CD4-positive, CD25-positive, alpha-beta regulatory T cell (primary cell): ENCODE data around the gene ACAP1. TPM values are rescaled to one million over a fixed set of nuclear protein-coding genes. Genes with fewer than 3 reads are reported as not detected.
"Not testable (repeated sequence)": the region's sequence is repeated elsewhere in the genome, so short reads cannot be mapped to it uniquely, and the experiment has no call there.

Source experiments
- ATAC-seq, 2 donors: fragments of 150-1000 bp; cut with Tn5 transposase; one replicate each; pipeline ENCODE4 v1.10.0; 2021; ENCODE audit warnings: low read depth in 2 of 2, moderate number of reproducible peaks in 2 of 2, moderate library complexity in 1 of 2
- DNase-seq, 3 donors: peaks; one replicate each; pipeline versions ENCODE4 v3.0.0 to v3.0.0-alpha.2; 2012 to 2022; ENCODE audit warnings: mixed read lengths in 1 of 3
- H3K27ac ChIP-seq: one replicate; pipeline ENCODE4 v1.7.0; 2013; ENCODE audit warnings: mild to moderate bottlenecking, low read length; ENCODE audit not compliant: insufficient read depth, poor library complexity, severe bottlenecking
- H3K27me3 ChIP-seq: one replicate; pipeline ENCODE4 v1.7.0; 2013; ENCODE audit warnings: low read length; ENCODE audit not compliant: control insufficient read depth, insufficient read depth
- H3K36me3 ChIP-seq: one replicate; pipeline ENCODE4 v1.7.0; 2013; ENCODE audit warnings: mild to moderate bottlenecking, low read length, moderate library complexity; ENCODE audit not compliant: control insufficient read depth, insufficient read depth
- H3K4me1 ChIP-seq: 2 replicates; pipeline ENCODE4 v1.7.0; 2013; ENCODE audit warnings: mild to moderate bottlenecking, low read length; ENCODE audit not compliant: insufficient read depth, control insufficient read depth, poor library complexity, severe bottlenecking
- H3K4me3 ChIP-seq: one replicate; pipeline ENCODE4 v1.7.0; 2013; ENCODE audit warnings: low read depth, mild to moderate bottlenecking, low read length, moderate library complexity
- H3K9me3 ChIP-seq, 2 experiments: 1 replicate in 1 of 2; 2 replicates in 1 of 2; pipeline ENCODE4 v1.7.0; 2013; ENCODE audit warnings: low read length in 2 of 2, mild to moderate bottlenecking in 1 of 2, moderate library complexity in 1 of 2; ENCODE audit not compliant: control insufficient read depth in 2 of 2
- H3K27ac Mint-ChIP-seq, 3 donors: one replicate each; pipeline ENCODE4 v1.8.0; 2020 to 2022; ENCODE audit warnings: mild to moderate bottlenecking in 3 of 3, mixed read lengths in 3 of 3, moderate library complexity in 2 of 3
- H3K27me3 Mint-ChIP-seq: one replicate; pipeline ENCODE4 v1.8.0; 2022; ENCODE audit warnings: mild to moderate bottlenecking, mixed read lengths
- H3K36me3 Mint-ChIP-seq: one replicate; pipeline ENCODE4 v1.8.0; 2020; ENCODE audit warnings: mixed read lengths
- H3K4me1 Mint-ChIP-seq, 4 donors: one replicate each; pipeline ENCODE4 v1.8.0; 2020 to 2022; ENCODE audit warnings: mixed read lengths in 4 of 4, mild to moderate bottlenecking in 1 of 4
- H3K4me3 Mint-ChIP-seq, 4 donors: one replicate each; pipeline ENCODE4 v1.8.0; 2020 to 2022; ENCODE audit warnings: mild to moderate bottlenecking in 4 of 4, mixed read lengths in 4 of 4, moderate library complexity in 3 of 4
- H3K9me3 Mint-ChIP-seq, 7 donors: one replicate each; pipeline ENCODE4 v1.8.0; 2020 to 2022; ENCODE audit warnings: mixed read lengths in 7 of 7, mild to moderate bottlenecking in 3 of 7, moderate library complexity in 2 of 7
- polyA plus RNA-seq, 4 donors: library from polyadenylated mRNA; unstranded; fragments of 300-500 nt; fragmentation: Illumina TruSeq; gene quantifications; one replicate each; pipeline ENCODE4 v1.2.3, GENCODE V29; 2021
- total RNA-seq: library from RNA; stranded (reverse); gene quantifications from one replicate; pipeline ENCODE4 v1.2.3, GENCODE V29; 2022

The ACAP1 gene
- total and polyA plus RNA-seq, 5 donors from 2014 or later: 194 to 723 (median 219) TPM

- not testable (repeated sequence) for H3K36me3 Mint-ChIP-seq, H3K27me3 ChIP-seq, H3K9me3 Mint-ChIP-seq, H3K27me3 Mint-ChIP-seq, H3K9me3 ChIP-seq, H3K36me3 ChIP-seq, ATAC-seq
- Histone ChIP-seq H3K4me3 (peak overlapping the region; percentile 41), H3K27ac (peak overlapping the region; percentile 58), H3K4me1 (peaks cover 70% of the 10 kb centered on the region)
- DNase-seq: peak; percentile 48 to 80 (median 68)
- H3K4me3 Mint-ChIP-seq: peak overlapping the region; percentile 38 to 94 (median 82)
- H3K4me1 Mint-ChIP-seq: peaks cover 19 to 83% (median 36%) of the 10 kb centered on the region in 4 donors
- H3K27ac Mint-ChIP-seq: peak overlapping the region; percentile 65 to 89 (median 89)
Measured at GRCh38 chr17:7332600-7333069, 3.7 kb upstream of the ACAP1 start.

GRCh38 chr17:7334938-7335538, 1.3 kb upstream of the ACAP1 start:
- H3K27me3 Mint-ChIP-seq: no peaks in the 10 kb centered on the region
- H3K36me3 Mint-ChIP-seq: peaks cover 14% of the 10 kb centered on the region
- DNase-seq: no peak
- peaks cover 8% of the 10 kb centered on the region for H3K36me3 ChIP-seq
- H3K4me1 ChIP-seq: peaks cover 78% of the 10 kb centered on the region
- ATAC-seq: no peak
- H3K4me1 Mint-ChIP-seq: peaks cover 9 to 86% (median 33%) of the 10 kb centered on the region in 4 donors
- peak overlapping the region; percentile 78 for H3K27ac ChIP-seq
- no peaks in the 10 kb centered on the region for H3K9me3 ChIP-seq
- H3K9me3 Mint-ChIP-seq: no peaks in the 10 kb centered on the region
- no peak overlapping the region for H3K4me3 ChIP-seq
- H3K27ac Mint-ChIP-seq: peak overlapping the region; percentile 93 to 98 (median 96)
- no peaks in the 10 kb centered on the region for H3K27me3 ChIP-seq
- H3K4me3 Mint-ChIP-seq: peak overlapping the region; percentile 78 to 99 (median 96)

GRCh38 chr17:7335765-7336164, 564 bp upstream of the ACAP1 start:
- H3K4me1 Mint-ChIP-seq: peaks cover 9 to 85% (median 34%) of the 10 kb centered on the region in 4 donors
- H3K27me3 Mint-ChIP-seq, ATAC-seq, H3K27me3 ChIP-seq, H3K9me3 Mint-ChIP-seq, H3K9me3 ChIP-seq, DNase-seq: not testable (repeated sequence)
- peak overlapping the region; percentile 94 to 99 (median 96) for H3K4me3 Mint-ChIP-seq
- Histone ChIP-seq H3K4me3 (peak overlapping the region; percentile 90), H3K27ac (peak overlapping the region; percentile 78), H3K36me3 (peaks cover 13% of the 10 kb centered on the region), H3K4me1 (peaks cover 73% of the 10 kb centered on the region)
- peak overlapping the region; percentile 93 to 98 (median 96) for H3K27ac Mint-ChIP-seq
- H3K36me3 Mint-ChIP-seq: peaks cover 14% of the 10 kb centered on the region

- Mint-ChIP-seq H3K36me3 (peaks cover 18% of the 10 kb centered on the region), H3K27ac (peak overlapping the region; percentile 86 to 97 (median 93)), H3K4me3 (peak overlapping the region; percentile 94 to 99 (median 96)), H3K4me1 (peaks cover 4 to 82% (median 30%) of the 10 kb centered on the region in 4 donors)
- peak overlapping the region; percentile 78 for H3K27ac ChIP-seq
- not testable (repeated sequence) for H3K9me3 Mint-ChIP-seq, H3K9me3 ChIP-seq, DNase-seq, H3K27me3 Mint-ChIP-seq, H3K27me3 ChIP-seq, ATAC-seq
- H3K36me3 ChIP-seq: peaks cover 29% of the 10 kb centered on the region
- peak overlapping the region; percentile 90 for H3K4me3 ChIP-seq
- peaks cover 60% of the 10 kb centered on the region for H3K4me1 ChIP-seq
Measured at GRCh38 chr17:7337600-7337999, 1.3 kb downstream of the ACAP1 start.

- H3K4me3 Mint-ChIP-seq: peak overlapping the region in 3 of 4 donors; percentile 59 to 85 (median 67)
- peaks cover 0 to 1% (median 0%) of the 10 kb centered on the region in 7 donors for H3K9me3 Mint-ChIP-seq
- peaks cover 27% of the 10 kb centered on the region for H3K36me3 Mint-ChIP-seq
- Histone ChIP-seq H3K9me3 (no peaks in the 10 kb centered on the region), H3K27ac (no peak overlapping the region), H3K36me3 (peaks cover 47% of the 10 kb centered on the region), H3K4me1 (peaks cover 44% of the 10 kb centered on the region), H3K27me3 (no peaks in the 10 kb centered on the region), H3K4me3 (no peak overlapping the region)
- DNase-seq (no peak), ATAC-seq (no peak)
- H3K4me1 Mint-ChIP-seq: peaks cover 7 to 65% (median 25%) of the 10 kb centered on the region in 4 donors
- no peaks in the 10 kb centered on the region for H3K27me3 Mint-ChIP-seq
- peak overlapping the region in 2 of 3 donors; percentile 43 to 74 for H3K27ac Mint-ChIP-seq
Measured at GRCh38 chr17:7340179-7340578, 3.9 kb downstream of the ACAP1 start.

- H3K27me3 Mint-ChIP-seq: no peaks in the 10 kb centered on the region
- DNase-seq (no peak), ATAC-seq (no peak)
- Histone ChIP-seq H3K9me3 (no peaks in the 10 kb centered on the region), H3K27me3 (no peaks in the 10 kb centered on the region), H3K36me3 (peaks cover 60% of the 10 kb centered on the region), H3K4me3 (no peak overlapping the region), H3K27ac (no peak overlapping the region), H3K4me1 (peaks cover 31% of the 10 kb centered on the region)
- peaks cover 30% of the 10 kb centered on the region for H3K36me3 Mint-ChIP-seq
- H3K4me3 Mint-ChIP-seq: no peak overlapping the region
- H3K4me1 Mint-ChIP-seq: peaks cover 13 to 53% (median 23%) of the 10 kb centered on the region in 4 donors
- peaks cover 0 to 1% (median 0%) of the 10 kb centered on the region in 7 donors for H3K9me3 Mint-ChIP-seq
- no peak overlapping the region for H3K27ac Mint-ChIP-seq
Measured at GRCh38 chr17:7341842-7342241, 5.5 kb downstream of the ACAP1 start.

- Histone ChIP-seq H3K4me3 (no peak overlapping the region), H3K36me3 (peaks cover 74% of the 10 kb centered on the region), H3K9me3 (no peaks in the 10 kb centered on the region), H3K27ac (no peak overlapping the region), H3K4me1 (peaks cover 17% of the 10 kb centered on the region), H3K27me3 (no peaks in the 10 kb centered on the region)
- Mint-ChIP-seq H3K9me3 (peaks cover 0 to 1% (median 0%) of the 10 kb centered on the region in 7 donors), H3K27ac (peak overlapping the region in 1 of 3 donors; percentile 7), H3K27me3 (no peaks in the 10 kb centered on the region), H3K4me1 (peaks cover 13 to 43% (median 17%) of the 10 kb centered on the region in 4 donors), H3K4me3 (no peak overlapping the region), H3K36me3 (peaks cover 22% of the 10 kb centered on the region)
- no peak for ATAC-seq
- DNase-seq: no peak
Measured at GRCh38 chr17:7343250-7343649, 6.9 kb downstream of the ACAP1 start.
